Amygdala (tissue), 56 donors: Measurements from ENCODE around the gene COL26A1.
"Not testable (repeated sequence)": the region's sequence is repeated elsewhere in the genome, so short reads cannot be mapped to it uniquely, and the experiment has no call there.

Experiments used
- DNase-seq, 56 donors: peaks; one replicate each; lab custom pipeline; 2025; lab: John Stamatoyannopoulos, UW

Gene COL26A1

DNA sequence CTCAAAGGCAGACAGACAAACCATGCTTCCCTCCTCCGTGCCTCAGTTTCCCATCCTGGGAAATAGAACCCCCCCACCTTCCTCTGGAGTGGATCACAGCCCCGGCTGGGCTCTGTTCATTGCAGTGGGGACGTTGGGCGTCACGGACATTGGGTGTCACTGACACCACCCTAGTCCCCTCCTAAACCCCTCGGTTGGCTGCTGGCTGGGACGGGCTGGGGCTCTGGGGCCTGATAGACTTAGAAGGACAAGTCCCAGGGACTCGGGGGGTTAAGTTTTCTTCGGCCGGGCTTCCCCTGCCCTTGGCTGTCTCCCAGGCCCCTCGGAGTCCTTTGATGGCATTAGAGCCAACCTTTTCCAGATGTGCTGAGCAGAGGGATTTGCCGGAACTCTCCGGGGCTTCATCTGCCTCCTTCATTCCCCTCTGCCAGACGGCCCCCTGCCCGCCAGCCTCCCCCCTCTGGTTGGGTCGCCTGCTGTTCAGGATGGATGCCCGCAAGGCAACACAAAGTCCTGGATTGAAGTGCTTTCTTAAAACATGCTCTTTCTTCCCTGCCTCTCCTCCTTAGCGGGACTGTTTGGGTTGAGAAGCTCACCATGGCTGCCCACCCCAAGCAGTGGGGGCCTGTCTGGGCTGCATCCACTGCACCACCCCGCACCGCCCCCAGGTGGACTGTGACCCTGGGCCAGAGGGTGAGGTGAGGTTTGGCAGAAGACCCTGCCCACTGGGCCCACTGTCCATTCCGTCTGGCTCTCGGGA, 73.0 kb downstream of the COL26A1 start:
- no peak for DNase-seq

GRCh38 chr7:101436221-101436735, 73.6 kb downstream of the COL26A1 start:
- DNase-seq = no peak

DNA sequence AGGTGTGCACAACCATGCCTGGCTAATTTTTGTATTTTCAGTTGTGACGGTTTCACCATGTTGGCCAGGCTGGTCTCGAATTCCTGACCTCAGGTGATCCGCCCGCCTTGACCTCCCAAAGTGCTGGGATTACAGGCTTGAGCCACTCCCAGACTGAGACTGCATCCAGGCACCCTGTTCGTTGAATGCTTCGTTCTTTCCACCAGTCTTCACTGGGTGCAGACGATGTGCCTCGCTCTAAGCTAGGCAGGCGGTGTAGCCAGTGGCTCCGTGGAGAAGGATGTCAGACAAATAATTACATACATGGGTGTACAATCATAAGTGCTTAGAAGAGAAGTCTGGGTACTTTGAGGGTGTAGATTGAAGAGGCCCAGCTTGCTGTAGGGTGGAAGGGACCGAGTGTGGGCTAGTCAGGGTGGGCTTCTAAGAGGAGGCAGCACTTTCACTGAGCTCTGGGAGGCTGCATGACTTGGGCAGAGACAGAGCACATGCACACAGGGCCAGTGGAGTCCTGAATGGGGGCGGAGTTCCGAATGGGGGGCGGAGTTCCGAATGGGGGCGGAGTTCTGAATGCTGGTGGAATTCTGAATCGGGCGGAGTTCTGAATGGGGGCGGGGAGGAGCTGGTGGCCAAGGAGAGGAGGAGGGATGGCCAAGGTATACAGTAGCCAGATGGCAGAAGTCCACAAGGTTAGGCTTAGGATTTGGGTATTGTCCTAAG, 74.3 kb downstream of the COL26A1 start:
- DNase-seq = no peak

GRCh38 chr7:101441890-101442289, 79.2 kb downstream of the COL26A1 start:
- no peak for DNase-seq

DNA sequence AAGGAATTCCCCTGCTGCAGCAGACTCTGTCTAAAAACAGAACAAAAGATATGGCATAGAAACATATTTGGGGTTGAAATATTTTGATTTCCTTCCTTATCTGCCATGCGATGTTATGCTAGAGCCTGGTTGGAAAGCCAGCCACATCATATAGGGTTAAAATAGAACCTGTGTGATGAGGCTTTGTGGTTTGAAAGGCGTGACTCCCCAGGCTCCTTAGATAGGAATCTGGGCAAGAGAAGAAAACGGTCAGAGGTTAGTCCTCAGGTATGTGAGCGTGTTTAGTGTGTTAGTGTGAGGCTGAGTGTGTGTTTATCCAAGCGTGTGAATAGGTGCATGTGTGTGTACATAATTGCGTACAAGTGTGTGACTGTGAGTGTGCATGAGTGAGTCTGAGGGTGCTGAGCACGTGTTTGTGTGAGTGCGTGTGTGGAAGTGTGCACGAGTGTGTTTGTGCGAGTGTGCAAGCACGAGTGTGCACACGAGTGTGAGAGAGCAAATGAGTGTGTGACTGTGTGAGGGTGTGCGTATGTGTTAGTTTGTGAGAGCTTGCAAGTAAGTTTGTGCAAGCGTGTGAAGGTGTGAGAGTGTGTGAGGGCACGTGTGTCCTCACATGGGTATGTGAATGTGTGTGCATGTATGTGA, 79.9 kb downstream of the COL26A1 start:
- no peak for DNase-seq

DNA sequence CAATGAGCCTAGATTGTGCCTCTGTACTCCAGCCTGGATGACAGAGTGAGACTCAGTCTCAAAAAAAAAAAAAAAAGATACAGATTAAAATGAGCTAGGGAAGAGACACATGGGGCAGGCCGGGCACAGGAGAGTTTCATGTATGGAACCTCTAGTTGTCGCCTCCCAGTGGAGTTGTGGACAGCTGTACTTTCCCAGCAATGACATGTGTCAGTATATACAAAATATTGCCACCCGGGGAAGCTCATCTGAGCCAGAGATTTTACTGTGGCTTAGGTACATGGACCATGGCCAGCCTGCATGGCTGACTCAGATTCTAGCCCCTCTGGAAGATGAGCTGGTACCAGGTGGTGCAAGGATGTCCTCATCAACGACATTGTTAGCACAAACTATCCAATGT, 87.4 kb downstream of the COL26A1 start:
- no peak for DNase-seq

DNA sequence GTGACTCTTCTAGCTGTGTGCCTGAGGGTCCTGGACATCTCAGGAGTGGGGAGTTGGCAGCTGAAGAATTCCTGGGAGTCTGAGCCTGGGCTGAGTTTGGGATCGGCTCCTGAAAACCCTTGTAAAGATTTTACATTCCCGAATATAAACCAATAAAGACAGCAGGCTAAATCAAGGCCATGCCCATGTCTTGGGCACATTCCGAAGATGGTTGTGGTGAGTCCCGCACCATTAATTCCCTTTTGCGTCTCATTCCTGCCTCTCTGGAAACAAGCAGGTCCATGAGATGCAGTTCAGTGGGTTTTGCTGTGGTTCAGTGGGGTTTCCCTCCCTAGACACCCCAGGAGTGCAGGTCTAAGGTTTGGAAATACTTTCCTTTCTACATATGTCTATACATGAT, 90.9 kb downstream of the COL26A1 start:
- no peak for DNase-seq

DNA sequence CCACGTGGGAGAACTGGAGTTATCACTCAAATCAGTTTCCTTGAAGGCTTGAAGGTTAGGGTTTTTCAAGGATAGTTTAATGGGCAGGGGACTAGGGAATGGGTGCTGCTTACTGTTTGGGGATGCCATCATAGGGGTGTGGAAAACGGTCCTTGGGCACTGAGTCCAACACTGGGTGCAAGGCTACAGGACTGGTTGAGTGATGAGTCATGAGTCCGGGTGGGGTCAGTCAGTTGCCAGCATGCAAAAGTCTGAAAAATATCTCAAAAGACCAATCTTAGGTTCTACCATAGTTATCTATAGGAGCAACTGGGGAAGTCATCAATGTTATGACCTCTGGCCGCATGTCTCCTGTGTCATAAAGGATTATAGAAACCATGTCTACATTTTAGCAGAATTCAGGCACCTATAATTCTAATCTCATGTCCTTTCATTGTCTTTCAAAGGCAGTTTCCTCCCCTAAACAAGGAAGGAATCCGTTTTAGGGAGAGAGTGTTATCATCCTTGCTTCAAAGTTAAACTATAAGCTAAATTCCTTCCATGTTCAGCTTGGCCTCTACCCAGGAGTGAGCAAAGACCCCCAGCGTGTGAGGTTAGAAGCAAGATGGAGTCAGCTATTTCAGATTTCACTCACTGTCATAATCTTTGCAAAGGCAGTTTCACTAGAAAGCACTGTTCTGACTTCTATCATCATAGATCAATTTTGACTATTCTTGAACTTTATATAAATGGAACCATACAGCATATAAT, 94.5 kb downstream of the COL26A1 start:
- no peak for DNase-seq

GRCh38 chr7:101465131-101465530, 102.5 kb downstream of the COL26A1 start:
- DNase-seq = no peak

- no peak for DNase-seq
These were observed 103.0 kb downstream of the COL26A1 start for GRCh38 chr7:101465576-101466196.

GRCh38 chr7:101466871-101467270, 104.2 kb downstream of the COL26A1 start:
- no peak for DNase-seq

GRCh38 chr7:101468546-101469275, 106.0 kb downstream of the COL26A1 start:
- DNase-seq = no peak

DNA sequence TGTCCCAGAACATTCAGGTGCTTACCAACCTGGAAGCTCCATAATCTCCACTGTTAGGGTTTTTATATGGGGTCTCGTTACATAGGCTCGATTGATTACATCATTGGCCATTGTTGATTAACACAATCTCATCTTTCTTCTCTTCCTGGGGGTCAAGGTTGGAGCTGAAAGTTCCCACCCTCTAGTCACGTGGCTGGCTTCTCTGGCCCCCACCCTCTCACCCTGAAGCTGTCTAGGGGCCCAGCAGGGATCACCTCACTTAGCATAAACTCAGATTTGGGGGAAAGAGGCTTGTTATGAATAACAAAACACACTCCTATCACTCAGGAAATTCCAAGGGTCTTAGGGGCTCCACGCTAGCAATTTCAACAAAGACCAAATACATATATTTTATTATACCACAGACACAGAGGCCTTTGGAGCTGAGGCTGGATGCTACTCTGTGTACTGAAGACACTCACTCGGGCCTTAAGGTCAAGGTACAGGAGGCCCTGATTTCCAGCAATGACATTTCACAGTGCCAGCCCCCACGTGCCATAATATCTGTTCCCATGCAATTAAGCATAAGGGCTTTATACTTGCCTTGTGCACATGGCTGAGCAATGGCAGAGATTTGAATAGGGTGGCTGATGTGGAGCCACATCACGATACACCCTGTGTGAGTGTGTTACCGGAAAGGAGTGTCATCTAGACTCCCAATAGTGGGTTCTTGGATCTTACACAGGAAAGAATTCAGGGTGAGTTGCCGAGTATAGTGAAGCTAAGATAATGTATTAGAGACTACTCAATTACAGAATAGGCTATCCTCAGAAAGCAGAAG, 108.2 kb downstream of the COL26A1 start:
- no peak for DNase-seq

DNA sequence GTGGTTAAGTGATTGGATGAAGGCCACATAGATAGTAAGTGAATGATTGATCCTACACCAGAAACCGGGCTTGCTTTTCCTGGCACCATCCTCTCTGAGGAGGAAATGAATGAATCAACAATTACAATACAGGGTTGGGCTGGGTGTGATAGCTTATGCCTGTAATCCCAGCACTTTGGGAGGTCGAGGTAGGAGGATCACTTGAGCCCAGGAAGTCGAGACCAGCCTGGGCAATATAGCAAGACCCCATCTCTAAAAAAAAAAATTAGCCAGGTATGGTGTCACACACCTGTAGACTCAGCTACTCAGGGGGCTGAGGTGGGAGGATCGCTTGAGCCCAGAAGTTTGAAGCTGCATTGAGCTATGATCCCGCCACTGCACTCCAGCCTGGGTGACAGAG, 111.5 kb downstream of the COL26A1 start:
- no peak for DNase-seq

DNA sequence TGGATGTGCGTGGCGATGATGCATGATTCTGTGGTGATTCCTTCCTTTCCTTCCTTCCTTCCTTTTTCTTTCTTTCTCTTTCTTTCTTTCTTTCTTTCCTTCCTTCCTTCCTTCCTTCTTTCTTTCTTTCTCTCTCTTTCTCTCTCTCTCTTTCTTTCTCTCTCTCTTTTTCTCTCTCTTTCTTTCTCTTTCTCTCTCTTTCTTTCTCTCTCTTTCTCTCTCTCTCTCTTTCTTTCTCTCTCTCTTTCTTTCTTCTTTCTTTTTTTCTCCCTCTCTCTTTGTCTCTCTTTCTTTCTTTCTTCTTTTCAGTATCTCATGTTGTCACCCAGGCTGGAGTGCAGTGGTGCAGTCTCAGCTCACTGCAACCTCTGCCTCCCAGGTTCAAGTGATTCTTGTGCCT, 113.0 kb downstream of the COL26A1 start:
- not testable (repeated sequence) for DNase-seq

GRCh38 chr7:101479217-101479616, 116.5 kb downstream of the COL26A1 start:
- no peak for DNase-seq

DNA sequence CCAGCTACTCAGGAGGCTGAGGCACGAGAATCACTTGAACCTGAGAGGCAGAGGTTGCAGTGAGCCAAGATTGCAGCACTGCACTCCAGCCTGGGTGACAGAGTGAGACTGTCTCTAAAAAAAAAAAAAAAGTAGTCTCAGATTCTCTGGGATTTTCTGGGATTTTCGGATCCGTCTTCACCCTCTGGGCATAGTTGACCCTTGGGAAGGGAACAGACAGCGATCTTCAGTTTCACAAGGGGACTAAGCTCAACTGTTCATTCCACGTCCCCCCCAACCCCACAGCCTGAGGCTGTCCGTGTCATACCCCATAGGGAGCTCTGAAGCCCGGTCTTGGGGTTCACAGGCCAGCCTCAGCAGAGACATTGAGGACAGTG, 123.4 kb downstream of the COL26A1 start:
- DNase-seq = not testable (repeated sequence)

GRCh38 chr7:101486433-101487104, 123.9 kb downstream of the COL26A1 start:
- DNase-seq = peak in 1 of 56 donors; percentile 5
